ENCODE measurements around the gene FGF2. TPM values are rescaled to one million over a fixed set of nuclear protein-coding genes. Genes with fewer than 3 reads are reported as not detected.

FGF2 gene
- total RNA-seq, 1 experiment from 2014 or later = 115 TPM

DNA sequence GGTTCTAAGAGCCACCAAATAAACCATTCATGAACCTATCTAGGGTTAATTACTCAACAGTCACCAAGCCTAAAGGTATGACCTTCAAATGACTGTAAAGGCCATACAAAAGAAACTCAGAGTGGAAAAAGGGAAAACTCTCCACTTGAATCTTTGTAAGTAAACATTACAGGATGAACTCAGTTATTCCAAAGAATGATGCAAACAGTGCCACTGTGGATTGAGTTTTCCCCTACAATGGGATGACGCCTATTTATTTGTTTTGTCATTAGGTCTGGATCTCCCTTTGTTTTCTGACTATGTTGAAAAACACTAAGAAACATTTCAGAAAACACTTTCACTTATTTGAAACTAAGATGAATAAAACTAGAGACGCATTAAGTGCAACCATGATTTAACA, 83.1 kb downstream of the FGF2 start:
- no peaks in the 10 kb centered on the region for H3K27me3 Mint-ChIP-seq (ENCODE audit: low read depth)
- no peak for TF ChIP-seq NR2C2 (CRISPR knock-in tag; IDR thresholded peaks at IDR 0.05)
- TF ChIP-seq, protein P1, sequence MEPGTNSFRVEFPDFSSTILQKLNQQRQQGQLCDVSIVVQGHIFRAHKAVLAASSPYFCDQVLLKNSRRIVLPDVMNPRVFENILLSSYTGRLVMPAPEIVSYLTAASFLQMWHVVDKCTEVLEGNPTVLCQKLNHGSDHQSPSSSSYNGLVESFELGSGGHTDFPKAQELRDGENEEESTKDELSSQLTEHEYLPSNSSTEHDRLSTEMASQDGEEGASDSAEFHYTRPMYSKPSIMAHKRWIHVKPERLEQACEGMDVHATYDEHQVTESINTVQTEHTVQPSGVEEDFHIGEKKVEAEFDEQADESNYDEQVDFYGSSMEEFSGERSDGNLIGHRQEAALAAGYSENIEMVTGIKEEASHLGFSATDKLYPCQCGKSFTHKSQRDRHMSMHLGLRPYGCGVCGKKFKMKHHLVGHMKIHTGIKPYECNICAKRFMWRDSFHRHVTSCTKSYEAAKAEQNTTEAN (CRISPR knock-in tag; IDR thresholded peaks at IDR 0.05) = no peak
- TF ChIP-seq, protein P2, sequence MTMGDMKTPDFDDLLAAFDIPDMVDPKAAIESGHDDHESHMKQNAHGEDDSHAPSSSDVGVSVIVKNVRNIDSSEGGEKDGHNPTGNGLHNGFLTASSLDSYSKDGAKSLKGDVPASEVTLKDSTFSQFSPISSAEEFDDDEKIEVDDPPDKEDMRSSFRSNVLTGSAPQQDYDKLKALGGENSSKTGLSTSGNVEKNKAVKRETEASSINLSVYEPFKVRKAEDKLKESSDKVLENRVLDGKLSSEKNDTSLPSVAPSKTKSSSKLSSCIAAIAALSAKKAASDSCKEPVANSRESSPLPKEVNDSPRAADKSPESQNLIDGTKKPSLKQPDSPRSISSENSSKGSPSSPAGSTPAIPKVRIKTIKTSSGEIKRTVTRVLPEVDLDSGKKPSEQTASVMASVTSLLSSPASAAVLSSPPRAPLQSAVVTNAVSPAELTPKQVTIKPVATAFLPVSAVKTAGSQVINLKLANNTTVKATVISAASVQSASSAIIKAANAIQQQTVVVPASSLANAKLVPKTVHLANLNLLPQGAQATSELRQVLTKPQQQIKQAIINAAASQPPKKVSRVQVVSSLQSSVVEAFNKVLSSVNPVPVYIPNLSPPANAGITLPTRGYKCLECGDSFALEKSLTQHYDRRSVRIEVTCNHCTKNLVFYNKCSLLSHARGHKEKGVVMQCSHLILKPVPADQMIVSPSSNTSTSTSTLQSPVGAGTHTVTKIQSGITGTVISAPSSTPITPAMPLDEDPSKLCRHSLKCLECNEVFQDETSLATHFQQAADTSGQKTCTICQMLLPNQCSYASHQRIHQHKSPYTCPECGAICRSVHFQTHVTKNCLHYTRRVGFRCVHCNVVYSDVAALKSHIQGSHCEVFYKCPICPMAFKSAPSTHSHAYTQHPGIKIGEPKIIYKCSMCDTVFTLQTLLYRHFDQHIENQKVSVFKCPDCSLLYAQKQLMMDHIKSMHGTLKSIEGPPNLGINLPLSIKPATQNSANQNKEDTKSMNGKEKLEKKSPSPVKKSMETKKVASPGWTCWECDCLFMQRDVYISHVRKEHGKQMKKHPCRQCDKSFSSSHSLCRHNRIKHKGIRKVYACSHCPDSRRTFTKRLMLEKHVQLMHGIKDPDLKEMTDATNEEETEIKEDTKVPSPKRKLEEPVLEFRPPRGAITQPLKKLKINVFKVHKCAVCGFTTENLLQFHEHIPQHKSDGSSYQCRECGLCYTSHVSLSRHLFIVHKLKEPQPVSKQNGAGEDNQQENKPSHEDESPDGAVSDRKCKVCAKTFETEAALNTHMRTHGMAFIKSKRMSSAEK (CRISPR knock-in tag; IDR thresholded peaks at IDR 0.05; ENCODE audit: borderline replicate concordance) = no peak
- no peak for TF ChIP-seq ZNF416 (CRISPR knock-in tag; IDR thresholded peaks at IDR 0.05)
- TF ChIP-seq ZNF263 (CRISPR knock-in tag; IDR thresholded peaks at IDR 0.05; ENCODE audit: low read depth) = no peak
- TF ChIP-seq ZNF121 (CRISPR knock-in tag; IDR thresholded peaks at IDR 0.05) = no peak
- TF ChIP-seq JAZF1 (CRISPR knock-in tag; IDR thresholded peaks at IDR 0.05) = no peak
- TF ChIP-seq, protein P3, sequence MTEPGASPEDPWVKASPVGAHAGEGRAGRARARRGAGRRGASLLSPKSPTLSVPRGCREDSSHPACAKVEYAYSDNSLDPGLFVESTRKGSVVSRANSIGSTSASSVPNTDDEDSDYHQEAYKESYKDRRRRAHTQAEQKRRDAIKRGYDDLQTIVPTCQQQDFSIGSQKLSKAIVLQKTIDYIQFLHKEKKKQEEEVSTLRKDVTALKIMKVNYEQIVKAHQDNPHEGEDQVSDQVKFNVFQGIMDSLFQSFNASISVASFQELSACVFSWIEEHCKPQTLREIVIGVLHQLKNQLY (CRISPR knock-in tag; IDR thresholded peaks at IDR 0.05) = no peak
- TF ChIP-seq, protein P4, sequence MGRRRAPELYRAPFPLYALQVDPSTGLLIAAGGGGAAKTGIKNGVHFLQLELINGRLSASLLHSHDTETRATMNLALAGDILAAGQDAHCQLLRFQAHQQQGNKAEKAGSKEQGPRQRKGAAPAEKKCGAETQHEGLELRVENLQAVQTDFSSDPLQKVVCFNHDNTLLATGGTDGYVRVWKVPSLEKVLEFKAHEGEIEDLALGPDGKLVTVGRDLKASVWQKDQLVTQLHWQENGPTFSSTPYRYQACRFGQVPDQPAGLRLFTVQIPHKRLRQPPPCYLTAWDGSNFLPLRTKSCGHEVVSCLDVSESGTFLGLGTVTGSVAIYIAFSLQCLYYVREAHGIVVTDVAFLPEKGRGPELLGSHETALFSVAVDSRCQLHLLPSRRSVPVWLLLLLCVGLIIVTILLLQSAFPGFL (CRISPR knock-in tag; IDR thresholded peaks at IDR 0.05; ENCODE audit: borderline replicate concordance) = no peak
- no peak for TF ChIP-seq MXD4 (CRISPR knock-in tag; IDR thresholded peaks at IDR 0.05; ENCODE audit: borderline replicate concordance)
- no peak for TF ChIP-seq ZNF138 (CRISPR knock-in tag; conservative IDR thresholded peaks at IDR 0.05)
- TF ChIP-seq, protein P5, sequence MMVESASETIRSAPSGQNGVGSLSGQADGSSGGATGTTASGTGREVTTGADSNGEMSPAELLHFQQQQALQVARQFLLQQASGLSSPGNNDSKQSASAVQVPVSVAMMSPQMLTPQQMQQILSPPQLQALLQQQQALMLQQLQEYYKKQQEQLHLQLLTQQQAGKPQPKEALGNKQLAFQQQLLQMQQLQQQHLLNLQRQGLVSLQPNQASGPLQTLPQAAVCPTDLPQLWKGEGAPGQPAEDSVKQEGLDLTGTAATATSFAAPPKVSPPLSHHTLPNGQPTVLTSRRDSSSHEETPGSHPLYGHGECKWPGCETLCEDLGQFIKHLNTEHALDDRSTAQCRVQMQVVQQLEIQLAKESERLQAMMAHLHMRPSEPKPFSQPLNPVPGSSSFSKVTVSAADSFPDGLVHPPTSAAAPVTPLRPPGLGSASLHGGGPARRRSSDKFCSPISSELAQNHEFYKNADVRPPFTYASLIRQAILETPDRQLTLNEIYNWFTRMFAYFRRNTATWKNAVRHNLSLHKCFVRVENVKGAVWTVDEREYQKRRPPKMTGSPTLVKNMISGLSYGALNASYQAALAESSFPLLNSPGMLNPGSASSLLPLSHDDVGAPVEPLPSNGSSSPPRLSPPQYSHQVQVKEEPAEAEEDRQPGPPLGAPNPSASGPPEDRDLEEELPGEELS (CRISPR knock-in tag; IDR thresholded peaks at IDR 0.05) = no peak
- TF ChIP-seq, protein P6, sequence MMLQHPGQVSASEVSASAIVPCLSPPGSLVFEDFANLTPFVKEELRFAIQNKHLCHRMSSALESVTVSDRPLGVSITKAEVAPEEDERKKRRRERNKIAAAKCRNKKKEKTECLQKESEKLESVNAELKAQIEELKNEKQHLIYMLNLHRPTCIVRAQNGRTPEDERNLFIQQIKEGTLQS (CRISPR knock-in tag; conservative IDR thresholded peaks at IDR 0.05) = no peak
- TF ChIP-seq GTF2I (CRISPR knock-in tag; conservative IDR thresholded peaks at IDR 0.05) = no peak
- no peak for TF ChIP-seq FOXP1 (CRISPR knock-in tag; IDR thresholded peaks at IDR 0.05; ENCODE audit: borderline replicate concordance)
- TF ChIP-seq, protein P7, sequence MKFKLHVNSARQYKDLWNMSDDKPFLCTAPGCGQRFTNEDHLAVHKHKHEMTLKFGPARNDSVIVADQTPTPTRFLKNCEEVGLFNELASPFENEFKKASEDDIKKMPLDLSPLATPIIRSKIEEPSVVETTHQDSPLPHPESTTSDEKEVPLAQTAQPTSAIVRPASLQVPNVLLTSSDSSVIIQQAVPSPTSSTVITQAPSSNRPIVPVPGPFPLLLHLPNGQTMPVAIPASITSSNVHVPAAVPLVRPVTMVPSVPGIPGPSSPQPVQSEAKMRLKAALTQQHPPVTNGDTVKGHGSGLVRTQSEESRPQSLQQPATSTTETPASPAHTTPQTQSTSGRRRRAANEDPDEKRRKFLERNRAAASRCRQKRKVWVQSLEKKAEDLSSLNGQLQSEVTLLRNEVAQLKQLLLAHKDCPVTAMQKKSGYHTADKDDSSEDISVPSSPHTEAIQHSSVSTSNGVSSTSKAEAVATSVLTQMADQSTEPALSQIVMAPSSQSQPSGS (CRISPR knock-in tag; IDR thresholded peaks at IDR 0.05; ENCODE audit: borderline replicate concordance, low read depth) = no peak
- TF ChIP-seq OVOL2 (CRISPR knock-in tag; IDR thresholded peaks at IDR 0.05; ENCODE audit: borderline replicate concordance) = no peak
- CTCF ChIA-PET = no interaction called here
- POLR2A ChIA-PET = no interaction called here
- no peak for ATAC-seq
- no peak for DNase-seq (ENCODE audit: low spot score)
- H3K9me3 Mint-ChIP-seq = peaks cover 8% of the 10 kb centered on the region
- peak overlapping the region; percentile 33; the same call in 1 of the 2 replicates for H3K27ac Mint-ChIP-seq
- no peak overlapping the region for H3K4me3 Mint-ChIP-seq
- H3K36me3 Mint-ChIP-seq = peaks cover 7% of the 10 kb centered on the region
- H3K4me1 Mint-ChIP-seq = peaks cover 11% of the 10 kb centered on the region
